ENCODE data around the gene LY86. TPM values are rescaled to one million over a fixed set of nuclear protein-coding genes. Genes with fewer than 3 reads are reported as not detected.

Gene LY86
- total and polyA plus RNA-seq, 10 of the 15 experiments (the other 5 are each of a cell fraction or from before 2014, with no cell fraction given) = 68.2 to 457 (median 128) TPM

DNA sequence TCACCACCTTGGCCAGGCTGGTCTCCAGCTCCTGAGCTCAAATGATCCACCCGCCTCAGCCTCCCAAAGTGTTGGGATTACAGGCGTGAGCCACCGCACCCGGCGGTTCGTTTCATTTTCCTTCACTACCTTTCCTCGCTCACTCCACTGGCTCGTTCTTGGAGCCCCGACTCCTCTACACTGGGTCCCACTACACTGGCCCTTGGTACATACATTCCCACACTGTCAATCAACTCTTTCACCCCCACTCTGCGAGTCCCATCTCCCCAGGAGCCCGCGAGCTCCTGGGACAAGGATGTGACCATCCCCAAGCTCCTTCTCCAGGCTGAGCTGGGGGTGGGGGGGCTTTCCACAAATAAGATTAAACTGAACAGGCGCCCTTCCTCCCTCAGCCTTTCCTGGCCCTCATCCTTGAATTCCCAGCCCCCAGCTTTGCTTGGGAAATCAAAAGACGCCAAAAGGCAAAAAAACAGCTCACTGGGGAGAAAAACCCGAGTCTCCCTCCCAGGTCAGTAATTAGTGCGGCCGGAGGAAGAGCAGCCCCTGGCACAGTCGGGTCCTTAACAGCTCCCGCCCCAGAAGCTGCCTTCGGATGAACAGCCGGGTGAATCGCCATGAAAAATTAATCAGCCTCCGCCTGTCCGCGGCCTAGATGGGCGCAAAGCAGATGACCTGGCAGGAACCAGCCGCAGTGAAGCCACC is 42.8 kb upstream of the LY86 start:
- Histone ChIP-seq H3K9me3 (replicated peaks; ENCODE audit: control insufficient read depth, insufficient read depth, low read length) (peaks cover 3% of the 10 kb centered on the region), H3K4me3 (peak overlapping the region; percentile 46; the same call in 1 of the 2 replicates), H3K4me1 (ENCODE audit: control insufficient read depth, insufficient read depth, low read length) (peaks cover 43% of the 10 kb centered on the region), H2AFZ (ENCODE audit: control insufficient read depth, low read depth, low read length) (peak overlapping the region; percentile 85), H3K79me2 (ENCODE audit: control insufficient read depth, insufficient read depth, low read length) (no peaks in the 10 kb centered on the region), H3K27ac (ENCODE audit: control insufficient read depth, insufficient read depth) (peak overlapping the region; percentile 80), H4K20me1 (ENCODE audit: control insufficient read depth, insufficient read depth) (no peaks in the 10 kb centered on the region), H3K27me3 (replicated peaks in 1 of 2; ENCODE audit: control insufficient read depth in 2 of 2, insufficient read depth in 2 of 2, low read length in 1 of 2) (no peaks in the 10 kb centered on the region), H3K36me3 (ENCODE audit: control insufficient read depth in 2 of 2, insufficient read depth in 2 of 2, low read length in 1 of 2) (no peaks in the 10 kb centered on the region), H3K4me2 (ENCODE audit: control insufficient read depth, insufficient read depth) (peak overlapping the region; percentile 99), H3K9ac (ENCODE audit: control insufficient read depth, insufficient read depth, low read length) (peak overlapping the region; percentile 74)
- POLR2A ChIA-PET = interaction anchor here (0.6 to 2.2 kb wide), 7 partner anchors 10 to 156 kb away, joined by 3 to 13 read pairs (median 3); partner anchors contain the start of gene LY86
- FAIRE-seq = no peak
- ATAC-seq = peak; percentile 46
- DNase-seq (ENCODE audit: low read depth, low spot score) = no peak
- RAD21 ChIA-PET (ENCODE audit: unreplicated experiment) = interaction anchor here (0.8 to 3.4 kb wide), 32 partner anchors 13 to 1075 kb away, joined by 3 to 54 read pairs (median 6); partner anchors contain the start of gene F13A1
- 45% methylated on average over 27 of the region's 27 CpGs for WGBS (ENCODE audit: insufficient coverage, insufficient replicate concordance, low lambda C conversion rate, missing lambda C conversion rate)
- SMC1A ChIA-PET (ENCODE audit: uncharacterized antibody, unreplicated experiment) = interaction anchor here (0.8 to 4.1 kb wide), 28 partner anchors 9 to 1075 kb away, joined by 3 to 56 read pairs (median 6); partner anchors contain the start of gene F13A1
- BruUV-seq (replicated peaks) = no TSS peak
- in situ Hi-C loops (cut with MboI) (loop anchor here (5.0 to 10.0 kb wide), 4 partner anchors 153 to 1071 kb away; no protein-coding TSS in a partner anchor), intact Hi-C loops (cut with micrococcal nuclease; ENCODE audit: unreplicated experiment) (loop anchor here (1.0 to 5.0 kb wide), 8 partner anchors 41 to 1123 kb away; no protein-coding TSS in a partner anchor)
- CTCF ChIA-PET = interaction anchor here (0.7 to 4.3 kb wide), 29 partner anchors 10 to 1074 kb away, joined by 3 to 96 read pairs (median 7); no protein-coding TSS in a partner anchor
- TF ChIP-seq, protein P1, sequence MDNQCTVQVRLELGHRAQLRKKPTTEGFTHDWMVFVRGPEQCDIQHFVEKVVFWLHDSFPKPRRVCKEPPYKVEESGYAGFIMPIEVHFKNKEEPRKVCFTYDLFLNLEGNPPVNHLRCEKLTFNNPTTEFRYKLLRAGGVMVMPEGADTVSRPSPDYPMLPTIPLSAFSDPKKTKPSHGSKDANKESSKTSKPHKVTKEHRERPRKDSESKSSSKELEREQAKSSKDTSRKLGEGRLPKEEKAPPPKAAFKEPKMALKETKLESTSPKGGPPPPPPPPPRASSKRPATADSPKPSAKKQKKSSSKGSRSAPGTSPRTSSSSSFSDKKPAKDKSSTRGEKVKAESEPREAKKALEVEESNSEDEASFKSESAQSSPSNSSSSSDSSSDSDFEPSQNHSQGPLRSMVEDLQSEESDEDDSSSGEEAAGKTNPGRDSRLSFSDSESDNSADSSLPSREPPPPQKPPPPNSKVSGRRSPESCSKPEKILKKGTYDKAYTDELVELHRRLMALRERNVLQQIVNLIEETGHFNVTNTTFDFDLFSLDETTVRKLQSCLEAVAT (IDR thresholded peaks at IDR 0.05) = peak; percentile 83
- TF ChIP-seq MXI1 (IDR thresholded peaks at IDR 0.05; ENCODE audit: low read depth, low read length) (no peak), IKZF2 (IDR thresholded peaks at IDR 0.05) (peak in 1 of 2 experiments; percentile 68; a peak in 1 of 4 replicates), PBX3 (IDR thresholded peaks at IDR 0.05; ENCODE audit: insufficient replicate concordance, low read depth, low read length) (peak; percentile 11)
- TF ChIP-seq, protein P2, sequence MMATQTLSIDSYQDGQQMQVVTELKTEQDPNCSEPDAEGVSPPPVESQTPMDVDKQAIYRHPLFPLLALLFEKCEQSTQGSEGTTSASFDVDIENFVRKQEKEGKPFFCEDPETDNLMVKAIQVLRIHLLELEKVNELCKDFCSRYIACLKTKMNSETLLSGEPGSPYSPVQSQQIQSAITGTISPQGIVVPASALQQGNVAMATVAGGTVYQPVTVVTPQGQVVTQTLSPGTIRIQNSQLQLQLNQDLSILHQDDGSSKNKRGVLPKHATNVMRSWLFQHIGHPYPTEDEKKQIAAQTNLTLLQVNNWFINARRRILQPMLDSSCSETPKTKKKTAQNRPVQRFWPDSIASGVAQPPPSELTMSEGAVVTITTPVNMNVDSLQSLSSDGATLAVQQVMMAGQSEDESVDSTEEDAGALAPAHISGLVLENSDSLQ (IDR thresholded peaks at IDR 0.05) = peak; percentile 64; the same call in 1 of the 2 replicates

Data from GM12878 (cell line).